Kidney (tissue), 14 donors: ENCODE results near the gene ATAD3A. TPM values are rescaled to one million over a fixed set of nuclear protein-coding genes. Genes with fewer than 3 reads are reported as not detected.
A peak's percentile ranks its signal among the peaks of the same experiment; 100 is the strongest.
"Not testable (repeated sequence)": the region's sequence is repeated elsewhere in the genome, so short reads cannot be mapped to it uniquely, and the experiment has no call there.

Experiments
- DNase-seq, 5 donors: peaks; one replicate each; pipeline ENCODE4 v3.0.0-alpha.2; 2013 to 2020
- FAIRE-seq: peaks from 2 replicates; lab custom pipeline; 2012; peaks lifted over from hg19 to GRCh38; lab: Jason Lieb, UNC
- H3K27ac ChIP-seq, 2 donors: one replicate each; pipeline ENCODE4 v1.7.0; 2013; ENCODE audit warnings: low read depth in 2 of 2, low read length in 2 of 2, inconsistent platforms in 1 of 2
- H3K27me3 ChIP-seq: one replicate; pipeline ENCODE4 v1.7.1; 2013; ENCODE audit warnings: low read length, inconsistent platforms; ENCODE audit not compliant: control insufficient read depth, insufficient read depth
- H3K36me3 ChIP-seq, 3 donors: one replicate each; pipeline versions ENCODE4 v1.7.0 to v1.7.1; 2013; ENCODE audit warnings: low read length in 3 of 3, control low read depth in 1 of 3, inconsistent platforms in 1 of 3; ENCODE audit not compliant: insufficient read depth in 3 of 3, control insufficient read depth in 2 of 3
- H3K4me1 ChIP-seq, 3 donors: one replicate each; pipeline versions ENCODE4 v1.7.0 to v1.7.1; 2013; ENCODE audit warnings: low read length in 3 of 3, inconsistent platforms in 1 of 3, low read depth in 1 of 3; ENCODE audit not compliant: control insufficient read depth in 2 of 3, insufficient read depth in 2 of 3
- H3K4me3 ChIP-seq, 3 donors: one replicate each; pipeline versions ENCODE4 v1.7.0 to v1.8.1; 2013; ENCODE audit warnings: low read length in 3 of 3, control low read depth in 1 of 3, inconsistent platforms in 1 of 3
- H3K9ac ChIP-seq, 3 donors: one replicate each; pipeline versions ENCODE4 v1.7.0 to v1.7.1; 2013; ENCODE audit warnings: low read length in 3 of 3, control low read depth in 1 of 3, inconsistent platforms in 1 of 3
- H3K9me3 ChIP-seq, 3 donors: one replicate each; pipeline versions ENCODE4 v1.7.0 to v1.7.1; 2013; ENCODE audit warnings: low read length in 3 of 3, control low read depth in 1 of 3, inconsistent platforms in 1 of 3; ENCODE audit not compliant: control insufficient read depth in 2 of 3, insufficient read depth in 1 of 3
- intact Hi-C: fragments of 100-400 bp; cut with DNase I; formaldehyde crosslinking; loops from one replicate; pipeline ENCODE4 v1.11.1; 2022
- polyA plus RNA-seq: library from polyadenylated mRNA; stranded (reverse); fragments of 350-450 nt; fragmentation: Illumina TruSeq; extraction: RNeasy Lipid Tissue Mini Kit (QIAGEN cat#74804); gene quantifications from one replicate; pipeline ENCODE4 v1.2.3, GENCODE V29; 2014; ENCODE audit warnings: low read depth, low replicate concordance; ENCODE audit not compliant: insufficient read depth
- total RNA-seq: library from RNA; stranded (reverse); fragmentation: NEBNext Ultra II Directional; extraction: Animal tissue kit (Norgen Biotek cat#: 25700); gene quantifications from one replicate; pipeline ENCODE4 v1.2.1, GENCODE V29; 2021
- TF ChIP-seq, protein P1 (sequence below): IDR thresholded peaks from 3 replicates; pipeline ENCODE4 v1.5.1; 2012; ENCODE audit warnings: mild to moderate bottlenecking, moderate library complexity, borderline replicate concordance; ENCODE audit not compliant: insufficient read depth; ENCODE audit errors: extremely low read depth
- donor health status: control.
- donor health status: control.
- donor health status: control.
- donor health status: control.
- donor health status: control.
- donor health status: DM: yes; HTN: yes; CAD: no.
- donor health status: Normal renal cell carcinoma (clear cell type).

ATAD3A gene
- total and polyA plus RNA-seq, 2 donors from 2014 or later, result 17.5 to 19.1 TPM

DNA sequence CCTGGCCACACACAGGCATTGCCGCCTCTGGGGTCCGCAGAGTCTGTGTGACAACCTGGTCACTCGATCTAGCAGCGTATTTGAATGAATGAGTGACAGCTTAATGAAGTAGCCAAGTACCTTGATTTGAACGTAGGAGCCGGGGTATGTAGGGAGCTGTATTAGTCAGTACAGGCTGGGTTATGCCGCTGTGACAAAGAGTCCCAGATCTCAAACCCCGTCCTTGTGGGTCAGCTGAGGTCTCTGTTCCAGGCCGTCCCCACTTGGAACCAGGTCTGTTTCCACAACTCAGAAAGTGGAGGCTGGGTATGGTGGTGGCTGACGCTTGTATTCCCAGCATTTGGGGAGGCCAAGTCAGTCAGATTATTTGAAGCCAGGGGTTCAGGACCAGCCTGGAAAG is 20.4 kb upstream of the ATAD3A start:
- no peak for DNase-seq
- no peak overlapping the region for H3K4me3 ChIP-seq
- no peaks in the 10 kb centered on the region for H3K9me3 ChIP-seq
- H3K27me3 ChIP-seq, result no peaks in the 10 kb centered on the region
- TF ChIP-seq, protein P1, sequence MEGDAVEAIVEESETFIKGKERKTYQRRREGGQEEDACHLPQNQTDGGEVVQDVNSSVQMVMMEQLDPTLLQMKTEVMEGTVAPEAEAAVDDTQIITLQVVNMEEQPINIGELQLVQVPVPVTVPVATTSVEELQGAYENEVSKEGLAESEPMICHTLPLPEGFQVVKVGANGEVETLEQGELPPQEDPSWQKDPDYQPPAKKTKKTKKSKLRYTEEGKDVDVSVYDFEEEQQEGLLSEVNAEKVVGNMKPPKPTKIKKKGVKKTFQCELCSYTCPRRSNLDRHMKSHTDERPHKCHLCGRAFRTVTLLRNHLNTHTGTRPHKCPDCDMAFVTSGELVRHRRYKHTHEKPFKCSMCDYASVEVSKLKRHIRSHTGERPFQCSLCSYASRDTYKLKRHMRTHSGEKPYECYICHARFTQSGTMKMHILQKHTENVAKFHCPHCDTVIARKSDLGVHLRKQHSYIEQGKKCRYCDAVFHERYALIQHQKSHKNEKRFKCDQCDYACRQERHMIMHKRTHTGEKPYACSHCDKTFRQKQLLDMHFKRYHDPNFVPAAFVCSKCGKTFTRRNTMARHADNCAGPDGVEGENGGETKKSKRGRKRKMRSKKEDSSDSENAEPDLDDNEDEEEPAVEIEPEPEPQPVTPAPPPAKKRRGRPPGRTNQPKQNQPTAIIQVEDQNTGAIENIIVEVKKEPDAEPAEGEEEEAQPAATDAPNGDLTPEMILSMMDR, result no peak
- H3K4me1 ChIP-seq, result no peaks in the 10 kb centered on the region
- H3K27ac ChIP-seq, result no peak overlapping the region
- H3K9ac ChIP-seq, result no peak overlapping the region
- peaks cover 0 to 14% (median 4%) of the 10 kb centered on the region in 3 donors for H3K36me3 ChIP-seq
- no peak for FAIRE-seq
- intact Hi-C loops, result no loop called here

DNA sequence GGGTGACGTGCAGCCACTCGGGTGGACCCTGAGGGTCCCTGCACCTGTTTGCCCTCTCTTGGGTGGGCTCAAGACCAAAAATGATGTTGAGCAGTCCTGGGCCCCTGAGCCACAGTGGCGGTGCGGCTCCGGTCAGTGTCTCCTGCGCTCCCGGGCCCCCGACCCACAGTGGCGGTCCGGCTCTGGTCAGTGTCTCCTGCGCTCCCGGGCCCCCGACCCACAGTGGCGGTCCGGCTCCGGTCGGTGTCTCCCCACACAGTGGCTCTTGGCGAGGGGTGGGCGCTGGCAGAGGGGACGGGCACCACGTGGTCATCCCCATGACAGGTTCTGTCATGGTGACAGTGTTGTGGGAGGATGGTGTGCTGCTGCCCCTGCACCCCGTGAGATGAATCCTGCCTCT is 17.7 kb upstream of the ATAD3A start:
- DNase-seq, H3K27me3 ChIP-seq, H3K4me3 ChIP-seq, H3K4me1 ChIP-seq, FAIRE-seq, H3K27ac ChIP-seq, H3K9ac ChIP-seq, H3K9me3 ChIP-seq, intact Hi-C loops: not testable (repeated sequence)
- H3K36me3 ChIP-seq, result peaks cover 0 to 14% (median 0%) of the 10 kb centered on the region in 3 donors

DNA sequence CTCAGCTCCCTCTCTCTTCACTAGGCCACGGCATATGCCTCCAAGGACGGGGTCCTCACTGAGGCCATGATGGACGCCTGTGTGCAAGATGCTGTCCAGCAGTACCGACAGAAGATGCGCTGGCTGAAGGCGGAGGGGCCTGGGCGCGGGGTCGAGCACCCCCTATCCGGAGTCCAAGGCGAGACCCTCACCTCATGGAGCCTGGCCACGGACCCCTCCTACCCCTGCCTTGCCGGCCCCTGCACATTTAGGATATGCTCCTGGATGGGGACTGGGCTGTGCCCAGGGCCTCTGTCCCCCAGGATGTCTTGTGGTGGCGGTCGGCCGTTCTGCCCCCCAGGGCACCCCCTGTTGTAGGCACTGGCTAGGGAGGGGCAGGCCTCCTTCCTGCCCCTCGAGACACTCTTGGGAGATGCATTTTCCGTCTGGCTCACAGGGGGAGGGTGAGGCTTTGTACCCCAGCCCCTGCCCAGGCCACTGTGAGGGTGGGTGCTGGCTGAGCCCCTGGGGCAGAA is 16.4 kb upstream of the ATAD3A start:
- intact Hi-C loops, H3K27me3 ChIP-seq, FAIRE-seq, H3K9me3 ChIP-seq, DNase-seq, H3K4me3 ChIP-seq, H3K9ac ChIP-seq, H3K4me1 ChIP-seq, H3K27ac ChIP-seq: not testable (repeated sequence)
- peaks cover 0 to 14% (median 0%) of the 10 kb centered on the region in 3 donors for H3K36me3 ChIP-seq

DNA sequence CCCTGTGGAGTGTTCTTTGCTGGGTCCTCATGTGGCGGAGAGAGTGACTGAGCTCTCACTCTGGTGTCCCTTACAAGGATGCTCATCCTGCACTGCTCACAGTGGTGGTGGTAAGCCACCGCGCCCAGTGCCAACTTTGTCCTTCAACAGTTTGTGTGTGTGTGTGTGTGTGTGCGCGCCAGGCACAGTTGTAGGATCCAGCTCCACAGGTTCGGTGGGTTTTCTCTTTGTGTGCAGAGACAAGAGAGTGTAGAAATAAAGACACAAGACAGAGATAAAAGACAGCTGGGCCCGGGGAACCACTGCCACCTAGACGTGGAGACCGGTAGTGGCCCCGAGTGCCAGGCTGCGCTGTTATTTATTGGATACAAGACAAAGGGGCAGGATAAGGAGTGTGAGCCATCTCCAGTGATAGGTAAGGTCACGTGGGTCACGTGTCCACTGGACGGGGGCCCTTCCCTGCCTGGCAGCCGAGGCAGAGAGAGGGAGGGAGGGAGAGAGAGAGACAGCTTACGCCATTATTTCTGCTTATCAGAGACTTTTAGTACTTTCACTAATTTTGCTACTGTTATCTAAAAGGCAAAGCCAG is 7.1 kb upstream of the ATAD3A start:
- TF ChIP-seq, protein P1, result peak; percentile 48
- H3K9ac ChIP-seq, H3K9me3 ChIP-seq, FAIRE-seq, H3K4me1 ChIP-seq, intact Hi-C loops, H3K36me3 ChIP-seq, H3K27me3 ChIP-seq: not testable (repeated sequence)
- Histone ChIP-seq H3K4me3 (peak overlapping the region in 1 of 3 donors; percentile 18), H3K27ac (peak overlapping the region in 1 of 2 donors; percentile 51)
- peak in 4 of 5 donors; percentile 82 to 92 (median 85) for DNase-seq

DNA sequence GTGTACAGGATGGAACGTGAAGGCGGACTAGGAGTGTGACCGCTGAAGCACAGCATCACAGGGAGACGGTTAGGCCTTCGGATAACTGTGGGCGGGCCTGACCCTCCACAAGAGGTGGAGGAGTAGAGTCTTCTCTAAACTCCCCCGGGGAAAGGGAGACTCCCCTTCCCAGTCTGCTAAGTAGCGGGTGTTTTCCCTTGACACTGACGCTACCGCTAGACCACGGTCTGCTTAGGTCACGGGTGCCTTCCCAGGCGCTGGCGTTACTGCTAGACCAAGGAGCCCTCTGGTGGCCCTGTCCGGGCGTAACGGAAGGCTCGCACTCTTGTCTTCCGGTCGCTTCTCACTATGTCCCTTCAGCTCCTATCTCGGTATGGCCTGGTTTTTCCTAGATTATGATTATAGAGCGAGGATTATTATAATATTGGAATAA is 6.6 kb upstream of the ATAD3A start:
- FAIRE-seq, result peak; percentile 25
- Histone ChIP-seq H3K27ac (peak overlapping the region in 1 of 2 donors; percentile 51), H3K4me3 (peak overlapping the region in 1 of 3 donors; percentile 18)
- H3K9ac ChIP-seq, intact Hi-C loops, H3K36me3 ChIP-seq, H3K9me3 ChIP-seq, H3K4me1 ChIP-seq, H3K27me3 ChIP-seq: not testable (repeated sequence)
- DNase-seq, result peak in 1 of 5 donors; percentile 29

DNA sequence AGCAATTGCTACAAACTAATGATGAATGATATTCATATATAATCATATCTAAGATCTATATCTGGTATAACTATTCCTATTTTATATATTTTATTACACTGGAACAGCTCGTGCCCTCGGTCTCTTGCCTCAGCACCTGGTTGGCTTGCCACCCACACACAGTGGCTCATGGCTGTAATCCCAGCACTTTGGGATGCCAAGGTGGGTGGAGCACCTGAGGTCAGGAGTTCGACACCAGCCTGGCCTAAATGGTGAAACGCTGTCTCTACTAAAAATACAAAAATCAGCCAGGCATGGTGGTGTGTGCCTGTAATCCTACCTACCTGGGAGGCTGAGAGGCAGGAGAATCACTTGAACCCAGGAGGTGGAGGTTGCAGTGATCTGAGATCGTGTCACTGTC is 6.2 kb upstream of the ATAD3A start:
- H3K27ac ChIP-seq, H3K9ac ChIP-seq, H3K4me1 ChIP-seq, H3K9me3 ChIP-seq, intact Hi-C loops, H3K36me3 ChIP-seq, H3K4me3 ChIP-seq, H3K27me3 ChIP-seq, FAIRE-seq, DNase-seq: not testable (repeated sequence)
